Muscle of leg (tissue), 11 donors: ENCODE measurements around the gene MAGED1. TPM values are rescaled to one million over a fixed set of nuclear protein-coding genes. Genes with fewer than 3 reads are reported as not detected.

Experiments used
- DNase-seq: peaks from one replicate; pipeline ENCODE4 v3.0.0; 2013
- H3K27ac ChIP-seq: one replicate; pipeline ENCODE4 v1.5.1; 2013; ENCODE audit warnings: mild to moderate bottlenecking, low read length, control low read depth
- H3K27me3 ChIP-seq: one replicate; pipeline ENCODE4 v1.6.1; 2013; ENCODE audit warnings: low read length; ENCODE audit not compliant: control insufficient read depth, insufficient read depth
- H3K36me3 ChIP-seq: one replicate; pipeline ENCODE4 v1.6.1; 2013; ENCODE audit warnings: low read length; ENCODE audit not compliant: control insufficient read depth, insufficient read depth
- H3K4me1 ChIP-seq: one replicate; pipeline ENCODE4 v1.6.1; 2013; ENCODE audit warnings: low read length; ENCODE audit not compliant: control insufficient read depth, insufficient read depth
- H3K4me3 ChIP-seq: one replicate; pipeline ENCODE4 v1.5.1; 2013; ENCODE audit warnings: low read length, control low read depth
- H3K9me3 ChIP-seq: replicated peaks from 2 replicates; pipeline ENCODE4 v1.6.1; 2013; ENCODE audit warnings: low read depth, low read length; ENCODE audit not compliant: control insufficient read depth
- WGBS: methylation state at CpG from one replicate; pipeline ENCODE4 v1.1.5; 2013; ENCODE audit warnings: missing lambda C conversion rate; ENCODE audit not compliant: insufficient coverage; 5-methylcytosine and 5-hydroxymethylcytosine counted together
- polyA plus RNA-seq, 8 donors: library from polyadenylated mRNA; unstranded; fragments of 120-200 nt; gene quantifications; one replicate each; pipeline versions ENCODE4 v1.2.1 to v1.2.3, GENCODE V29; 2013; ENCODE audit warnings: inconsistent platforms in 1 of 8, low replicate concordance in 1 of 8; ENCODE audit not compliant: insufficient read length in 8 of 8, insufficient read depth in 1 of 8
- total RNA-seq: library from RNA; stranded (reverse); fragments of 120-200 nt; gene quantifications from one replicate; pipeline ENCODE4 v1.2.4, GENCODE V29; 2013

The MAGED1 gene
- total and polyA plus RNA-seq, 9 donors, result 133 to 394 (median 312) TPM

DNA sequence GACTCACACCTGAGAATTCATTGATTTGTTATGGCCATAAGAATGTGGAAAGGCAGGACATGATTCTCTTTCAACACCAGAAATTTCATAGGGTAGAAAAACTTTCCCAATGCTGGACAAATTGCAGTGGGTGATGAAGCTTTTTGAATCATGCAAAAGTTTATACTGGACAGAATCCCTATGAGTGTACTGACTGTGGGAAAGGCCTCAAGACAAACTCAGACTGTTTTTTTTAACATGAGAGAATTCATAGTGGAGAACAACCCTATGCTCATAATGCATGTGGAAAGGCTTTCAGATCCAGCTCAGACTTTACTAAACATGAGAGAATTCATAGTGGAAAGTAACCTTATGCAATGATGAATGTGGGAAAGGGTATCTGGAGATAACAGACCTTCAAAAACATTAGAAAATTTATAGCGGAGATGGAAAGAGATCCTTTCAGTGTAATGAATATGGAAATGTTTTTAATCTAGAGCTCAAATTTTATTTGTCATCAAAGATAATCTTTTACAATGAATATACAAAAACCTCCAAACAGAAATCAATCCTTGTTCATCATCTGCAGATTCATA lies 36.2 kb upstream of the MAGED1 start:
- no CpG with 5 or more reads among the region's 1 CpG for WGBS
- no peaks in the 10 kb centered on the region for H3K9me3 ChIP-seq
- H3K4me1 ChIP-seq, result no peaks in the 10 kb centered on the region
- H3K27me3 ChIP-seq, result peaks cover 5% of the 10 kb centered on the region
- H3K27ac ChIP-seq, result no peak overlapping the region
- no peak for DNase-seq
- no peak overlapping the region for H3K4me3 ChIP-seq
- H3K36me3 ChIP-seq, result no peaks in the 10 kb centered on the region

DNA sequence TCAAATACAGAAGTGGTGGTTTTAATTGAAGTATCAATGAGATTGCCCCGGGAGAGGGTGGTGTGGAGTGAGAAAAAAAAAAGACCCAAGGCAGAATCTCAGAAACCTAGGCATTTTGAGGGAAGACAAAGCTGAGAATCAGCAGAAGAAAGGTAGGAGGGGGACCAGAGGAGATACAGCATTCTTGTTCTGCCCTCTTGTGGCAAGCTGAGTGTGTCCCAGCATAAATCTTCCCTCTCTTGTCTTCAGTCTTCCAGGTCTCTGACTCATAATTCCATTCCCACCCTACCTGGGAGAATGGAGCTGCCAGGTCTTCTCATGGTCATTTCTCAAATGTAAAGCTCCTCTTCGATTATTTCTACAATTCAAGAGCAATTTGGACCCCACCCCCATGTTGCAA lies 32.7 kb upstream of the MAGED1 start:
- H3K9me3 ChIP-seq, result no peaks in the 10 kb centered on the region
- DNase-seq, result peak; percentile 45
- H3K4me3 ChIP-seq, result no peak overlapping the region
- WGBS, result 20% methylated on average over 1 of the region's 2 CpGs
- H3K27me3 ChIP-seq, result peaks cover 3% of the 10 kb centered on the region
- no peaks in the 10 kb centered on the region for H3K4me1 ChIP-seq
- no peak overlapping the region for H3K27ac ChIP-seq
- H3K36me3 ChIP-seq, result no peaks in the 10 kb centered on the region

DNA sequence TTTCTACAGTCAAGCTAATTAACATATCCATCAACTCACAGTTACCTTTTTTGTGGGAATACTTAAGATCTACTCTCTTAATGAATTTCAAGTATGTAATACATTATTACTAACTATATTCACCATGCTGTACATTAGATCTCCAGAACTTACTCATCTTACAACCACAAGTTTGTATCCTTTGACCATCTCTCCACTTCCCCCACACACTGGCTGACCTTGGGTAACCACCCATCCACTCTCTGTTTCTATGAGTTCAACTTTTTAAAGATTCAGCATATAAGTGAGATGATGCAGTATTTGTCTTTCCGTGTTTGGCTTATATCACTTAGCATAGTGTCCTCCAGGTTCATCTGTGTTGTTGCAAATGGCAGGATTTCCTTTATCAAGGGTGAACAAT lies 30.5 kb upstream of the MAGED1 start:
- Histone ChIP-seq H3K4me3 (no peak overlapping the region), H3K27ac (no peak overlapping the region), H3K27me3 (peaks cover 3% of the 10 kb centered on the region), H3K9me3 (no peaks in the 10 kb centered on the region), H3K36me3 (no peaks in the 10 kb centered on the region), H3K4me1 (no peaks in the 10 kb centered on the region)
- no peak for DNase-seq
- WGBS, result no CpG with 5 or more reads among the region's 1 CpG

GRCh38 chrX:51866210-51866609 lies 27.2 kb upstream of the MAGED1 start:
- 63% methylated on average over 3 of the region's 3 CpGs for WGBS
- Histone ChIP-seq H3K4me1 (no peaks in the 10 kb centered on the region), H3K36me3 (no peaks in the 10 kb centered on the region), H3K27ac (no peak overlapping the region), H3K27me3 (peaks cover 3% of the 10 kb centered on the region), H3K4me3 (no peak overlapping the region), H3K9me3 (no peaks in the 10 kb centered on the region)
- DNase-seq, result peak; percentile 8

DNA sequence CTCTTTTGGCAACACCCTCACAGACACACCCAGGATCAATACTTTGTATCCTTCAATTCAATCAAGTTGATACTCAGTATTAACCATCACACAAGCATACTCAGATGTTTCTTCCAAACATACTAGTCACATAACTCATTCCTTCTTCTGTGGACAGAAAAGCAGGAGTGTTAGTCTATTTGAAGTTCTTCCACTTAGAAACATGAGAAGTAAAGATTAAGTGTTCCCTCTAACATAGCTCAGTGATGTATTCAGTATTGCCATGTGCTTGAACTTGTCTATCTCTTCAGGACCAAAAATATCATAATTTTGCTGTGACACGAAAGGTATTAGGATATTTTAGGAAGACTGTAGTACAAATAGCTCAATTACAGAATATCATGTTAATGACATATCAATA lies 25.8 kb upstream of the MAGED1 start:
- Histone ChIP-seq H3K27ac (no peak overlapping the region), H3K4me3 (no peak overlapping the region), H3K4me1 (no peaks in the 10 kb centered on the region), H3K36me3 (no peaks in the 10 kb centered on the region), H3K27me3 (peaks cover 3% of the 10 kb centered on the region), H3K9me3 (no peaks in the 10 kb centered on the region)
- no CpG with 5 or more reads among the region's 1 CpG for WGBS
- DNase-seq, result no peak

DNA sequence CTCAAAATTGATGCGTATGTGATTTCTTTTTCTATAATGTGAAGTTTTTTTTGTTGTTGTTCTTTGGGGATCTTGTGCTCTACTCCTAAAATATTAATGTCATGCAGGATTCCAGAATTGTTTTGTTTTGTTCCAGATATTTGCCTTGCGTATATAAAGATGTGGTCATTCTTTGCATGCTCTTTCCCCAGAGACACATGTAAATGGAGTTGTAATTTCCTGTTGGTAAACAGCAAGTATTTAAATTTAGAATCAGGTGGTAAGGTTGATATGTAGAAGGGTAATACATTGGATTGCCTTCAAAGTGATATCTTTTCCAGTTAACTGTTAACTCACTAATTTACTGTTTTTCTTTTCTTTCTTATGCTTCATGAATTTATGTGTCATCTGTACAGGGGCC lies 23.1 kb upstream of the MAGED1 start:
- DNase-seq, result peak; percentile 27

GRCh38 chrX:51874123-51874522 lies 19.3 kb upstream of the MAGED1 start:
- WGBS, result 67% methylated on average over 1 of the region's 1 CpG
- peaks cover 5% of the 10 kb centered on the region for H3K27me3 ChIP-seq

More for the DNA sequence above, 23.1 kb upstream of the MAGED1 start:
- peaks cover 5% of the 10 kb centered on the region for H3K27me3 ChIP-seq
- no CpG with 5 or more reads among the region's 2 CpGs for WGBS
- no peaks in the 10 kb centered on the region for H3K36me3 ChIP-seq
- no peak overlapping the region for H3K27ac ChIP-seq
- no peak overlapping the region for H3K4me3 ChIP-seq
- no peaks in the 10 kb centered on the region for H3K4me1 ChIP-seq
- H3K9me3 ChIP-seq, result no peaks in the 10 kb centered on the region

GRCh38 chrX:51876441-51876840 lies 17.0 kb upstream of the MAGED1 start:
- H3K9me3 ChIP-seq, result no peaks in the 10 kb centered on the region
- peaks cover 5% of the 10 kb centered on the region for H3K27me3 ChIP-seq
- DNase-seq, result no peak
- WGBS, result no CpG with 5 or more reads among the region's 1 CpG
- H3K4me3 ChIP-seq, result no peak overlapping the region
- no peak overlapping the region for H3K27ac ChIP-seq
- no peaks in the 10 kb centered on the region for H3K36me3 ChIP-seq
- no peaks in the 10 kb centered on the region for H3K4me1 ChIP-seq

More at GRCh38 chrX:51874123-51874522, 19.3 kb upstream of the MAGED1 start:
- DNase-seq, result no peak
- Histone ChIP-seq H3K4me3 (no peak overlapping the region), H3K36me3 (no peaks in the 10 kb centered on the region), H3K4me1 (no peaks in the 10 kb centered on the region), H3K9me3 (no peaks in the 10 kb centered on the region), H3K27ac (no peak overlapping the region)

DNA sequence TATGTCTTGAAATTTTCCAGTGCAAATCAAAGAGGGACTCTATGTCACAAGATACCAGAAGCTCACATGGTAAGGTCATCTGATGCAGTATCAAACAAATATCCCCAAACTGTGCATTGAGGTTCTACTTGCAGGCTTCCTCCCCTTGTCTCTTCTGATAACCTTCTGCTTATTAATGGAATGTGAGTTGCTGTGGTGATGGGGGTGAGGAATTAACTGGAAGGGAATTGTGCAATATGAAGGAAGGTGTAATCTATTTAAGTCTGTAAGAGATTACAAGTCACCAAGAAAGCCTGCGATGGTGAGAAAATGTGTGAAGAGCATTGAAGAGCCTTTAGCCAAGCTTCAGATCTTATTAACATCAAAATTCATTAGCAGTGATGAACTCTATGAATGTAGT lies 15.4 kb upstream of the MAGED1 start:
- Histone ChIP-seq H3K9me3 (no peaks in the 10 kb centered on the region), H3K27ac (no peak overlapping the region), H3K4me1 (no peaks in the 10 kb centered on the region), H3K27me3 (peaks cover 3% of the 10 kb centered on the region), H3K4me3 (no peak overlapping the region), H3K36me3 (no peaks in the 10 kb centered on the region)
- WGBS, result no CpG with 5 or more reads among the region's 1 CpG
- DNase-seq, result no peak

DNA sequence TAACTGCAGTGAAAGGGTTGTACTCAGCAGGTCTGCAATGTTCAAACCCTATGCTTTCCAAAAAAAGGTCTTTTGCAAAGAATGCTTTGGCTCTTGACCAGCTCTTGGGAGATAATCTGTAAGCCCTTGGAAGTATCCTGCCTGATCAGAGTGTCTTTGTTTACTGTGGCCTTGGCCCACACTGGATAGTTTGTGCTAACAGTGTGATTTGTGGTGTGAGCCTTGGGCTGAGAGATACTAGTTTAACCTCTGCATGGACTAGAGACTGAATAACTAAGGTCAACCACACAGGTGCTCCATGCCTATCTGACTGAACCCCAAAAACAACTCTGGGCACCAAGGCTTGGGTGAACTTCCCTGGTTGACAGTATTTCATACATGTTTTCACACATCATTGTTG lies 3.6 kb upstream of the MAGED1 start:
- peak; percentile 28 for DNase-seq
- no peak overlapping the region for H3K4me3 ChIP-seq
- H3K36me3 ChIP-seq, result no peaks in the 10 kb centered on the region
- no peaks in the 10 kb centered on the region for H3K9me3 ChIP-seq
- H3K27ac ChIP-seq, result no peak overlapping the region
- H3K27me3 ChIP-seq, result peaks cover 10% of the 10 kb centered on the region
- H3K4me1 ChIP-seq, result peaks cover 13% of the 10 kb centered on the region

- Histone ChIP-seq H3K36me3 (peaks cover 7% of the 10 kb centered on the region), H3K4me1 (peaks cover 22% of the 10 kb centered on the region), H3K9me3 (no peaks in the 10 kb centered on the region), H3K27ac (peak overlapping the region; percentile 90), H3K27me3 (peaks cover 10% of the 10 kb centered on the region), H3K4me3 (no peak overlapping the region)
- DNase-seq, result no peak
- WGBS, result no CpG with 5 or more reads among the region's 1 CpG
These were observed 2.2 kb upstream of the MAGED1 start for GRCh38 chrX:51891245-51891644.
